ENCODE measurements around the gene CALN1.
A peak's percentile ranks its signal among the peaks of the same experiment; 100 is the strongest.
"Not testable (repeated sequence)": the region's sequence is repeated elsewhere in the genome, so short reads cannot be mapped to it uniquely, and the experiment has no call there.

Gene CALN1

DNA sequence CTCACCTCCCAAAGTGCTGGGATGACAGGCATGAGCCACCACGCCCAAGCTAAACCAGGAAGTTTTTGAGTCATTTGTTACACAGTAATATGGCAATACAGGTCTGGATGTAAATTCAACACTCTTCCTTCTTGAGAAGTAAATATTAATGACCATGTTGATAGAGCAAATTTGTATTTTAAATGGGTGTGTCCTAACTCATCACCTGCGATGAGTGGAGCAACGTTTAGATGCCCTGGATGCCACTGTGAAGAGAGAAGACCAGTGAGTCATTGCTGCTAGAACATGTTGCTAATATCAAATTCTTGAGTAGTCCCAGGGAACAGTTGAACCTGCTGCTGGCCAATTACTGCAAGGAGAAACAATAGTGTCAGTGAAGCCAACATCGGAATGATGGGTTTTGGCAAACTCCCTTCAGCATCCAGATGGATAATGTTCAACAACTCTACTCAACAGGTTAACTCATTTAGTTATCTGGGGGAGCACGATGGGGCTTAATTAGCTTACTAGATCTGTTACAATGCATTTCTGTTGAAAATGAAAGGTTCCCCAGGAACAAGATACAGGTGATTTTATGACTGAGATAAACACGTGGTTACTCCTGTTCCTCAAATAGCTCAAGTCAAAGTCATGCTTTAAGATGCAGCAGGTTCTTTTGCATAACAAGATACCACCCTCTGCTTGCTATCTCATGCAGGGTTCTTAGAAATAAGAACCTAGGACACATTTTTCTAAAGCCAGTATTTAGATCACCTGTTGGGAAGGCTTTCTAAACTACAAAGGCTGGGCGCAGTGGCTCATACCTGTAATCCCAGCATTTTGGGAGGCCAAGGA is 146.8 kb downstream of the CALN1 start:
- no peak for DNase-seq

DNA sequence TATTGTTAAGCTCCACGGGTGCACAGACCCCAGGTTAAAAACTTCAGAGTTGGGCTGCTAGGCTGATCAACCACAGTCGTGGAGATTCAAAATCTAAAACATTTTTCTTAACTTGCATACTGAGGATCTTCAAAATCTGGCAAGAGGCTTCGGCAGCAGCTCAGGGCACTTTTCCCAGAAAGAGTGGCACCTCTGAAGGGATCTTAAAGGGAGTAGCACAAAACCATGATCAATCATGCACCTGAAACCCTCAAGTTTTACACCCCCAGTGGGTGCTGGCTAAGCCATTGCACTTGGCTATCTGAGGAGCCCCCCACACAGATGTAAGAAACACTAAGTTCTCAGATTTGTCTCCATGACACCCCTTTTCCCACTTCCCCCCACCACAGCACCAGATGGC is 151.7 kb downstream of the CALN1 start:
- DNase-seq = no peak

GRCh38 chr7:72258074-72258473 is 154.1 kb downstream of the CALN1 start:
- DNase-seq = no peak

DNA sequence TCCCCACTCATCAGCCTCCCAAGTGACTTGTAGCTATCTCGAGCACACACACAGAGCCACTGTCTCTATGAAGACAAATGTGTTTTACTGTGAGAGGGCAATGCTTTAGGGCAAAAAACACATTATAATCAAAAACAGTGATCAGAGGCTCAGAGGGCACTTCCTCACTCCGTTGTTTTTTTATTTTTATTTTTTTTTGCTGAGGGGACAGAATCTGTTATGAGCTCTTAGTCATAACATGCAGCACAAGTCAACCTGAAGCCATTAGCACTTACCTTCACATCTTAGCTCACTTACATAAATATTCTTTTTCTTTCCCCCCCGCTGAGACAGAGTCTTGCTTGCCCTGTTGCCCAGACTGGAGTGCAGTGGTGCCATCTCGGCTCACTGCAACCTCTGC is 157.7 kb downstream of the CALN1 start:
- DNase-seq = no peak

DNA sequence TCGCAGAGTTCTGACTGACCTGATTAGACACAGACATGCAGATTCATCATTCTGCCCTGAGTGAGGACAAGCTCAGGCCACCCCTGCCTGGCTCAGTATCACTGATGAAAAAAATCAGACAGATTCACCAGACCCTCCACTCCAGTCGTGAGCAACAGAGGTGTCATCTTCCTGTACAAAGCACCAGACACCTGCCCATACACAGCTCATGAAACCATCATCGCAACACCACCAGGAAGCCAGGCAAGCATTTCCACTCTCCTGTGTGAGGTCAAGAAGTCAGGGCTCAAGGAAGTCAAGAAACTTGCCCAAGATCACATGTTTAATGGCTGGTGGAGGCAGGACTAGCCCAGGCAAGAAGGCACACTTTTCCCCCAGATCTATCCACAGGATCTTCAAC is 163.0 kb downstream of the CALN1 start:
- no peak for DNase-seq

DNA sequence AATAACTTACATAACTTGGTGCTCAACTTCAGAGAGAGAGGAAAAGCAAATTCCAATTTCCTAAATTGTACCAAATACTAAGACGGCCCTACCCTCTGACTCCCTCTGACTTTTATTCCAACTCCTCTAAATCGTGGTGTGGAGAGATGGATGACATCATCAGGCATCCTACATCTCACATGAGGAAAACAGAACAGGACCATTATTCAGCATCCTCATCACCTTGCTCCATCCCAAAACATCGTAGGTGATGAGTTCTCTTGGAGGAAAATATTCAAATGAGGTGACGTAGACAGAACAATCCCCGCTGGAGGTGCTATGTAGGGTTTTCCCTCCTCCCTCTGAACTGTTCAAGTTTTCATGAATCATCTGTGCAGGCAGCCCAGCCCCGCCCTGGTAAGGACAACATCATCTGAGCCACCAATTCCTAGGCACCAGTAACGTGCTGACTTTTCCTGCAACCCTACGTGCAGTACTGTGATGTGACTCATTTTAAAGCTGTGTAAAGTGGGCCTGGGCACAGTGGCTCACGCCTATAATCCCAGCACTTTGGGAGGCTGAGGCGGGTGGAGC is 167.2 kb downstream of the CALN1 start:
- DNase-seq = no peak

- DNase-seq = no peak
These were observed 168.8 kb downstream of the CALN1 start for GRCh38 chr7:72243329-72243728.

GRCh38 chr7:72235351-72235750 is 176.8 kb downstream of the CALN1 start:
- no peak for DNase-seq

DNA sequence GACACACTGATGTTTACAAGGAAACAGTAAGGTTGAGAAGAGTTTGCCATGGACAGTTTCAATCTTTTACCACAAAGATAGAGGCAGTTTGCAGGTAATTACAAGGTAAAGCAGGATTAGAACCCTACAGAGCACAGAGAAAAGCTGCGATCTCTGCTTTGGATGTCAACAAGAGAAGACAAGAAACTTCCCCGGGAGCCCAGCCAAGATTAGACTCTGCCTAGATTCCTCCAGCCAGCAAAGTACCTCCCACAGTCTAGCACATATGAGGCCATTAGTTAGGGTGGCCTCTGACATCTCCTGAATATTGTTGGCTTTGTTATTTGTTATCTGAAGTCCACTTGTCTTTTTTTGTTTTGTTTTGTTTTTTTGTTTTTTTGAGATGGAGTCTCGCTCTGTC is 178.1 kb downstream of the CALN1 start:
- DNase-seq = no peak

- DNase-seq = no peak
These were observed 181.9 kb downstream of the CALN1 start for GRCh38 chr7:72230281-72230680.

DNA sequence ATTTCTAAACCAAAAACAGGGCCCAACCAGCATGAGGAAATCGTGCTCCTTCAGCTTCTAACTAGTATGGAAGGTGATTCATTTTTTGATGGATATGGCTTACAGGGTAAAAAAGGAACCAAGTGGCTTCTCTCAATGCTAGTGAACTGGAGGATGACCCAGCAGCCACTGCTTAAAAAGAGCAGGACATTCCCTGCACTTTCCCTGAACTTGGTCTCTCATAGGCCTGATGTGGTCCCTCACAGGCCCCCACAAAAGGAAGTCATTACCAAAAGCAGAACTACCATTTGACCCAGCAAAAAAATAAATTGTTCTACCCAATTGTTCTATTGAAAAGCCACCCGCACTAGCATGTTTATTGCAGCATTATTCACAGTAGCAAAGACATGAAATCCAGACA is 188.8 kb downstream of the CALN1 start:
- peak in 1 of 2 donors; percentile 27 for DNase-seq

GRCh38 chr7:72222136-72222535 is 190.0 kb downstream of the CALN1 start:
- no peak for DNase-seq

- no peak for DNase-seq
These were observed 192.6 kb downstream of the CALN1 start for GRCh38 chr7:72219500-72219899.

DNA sequence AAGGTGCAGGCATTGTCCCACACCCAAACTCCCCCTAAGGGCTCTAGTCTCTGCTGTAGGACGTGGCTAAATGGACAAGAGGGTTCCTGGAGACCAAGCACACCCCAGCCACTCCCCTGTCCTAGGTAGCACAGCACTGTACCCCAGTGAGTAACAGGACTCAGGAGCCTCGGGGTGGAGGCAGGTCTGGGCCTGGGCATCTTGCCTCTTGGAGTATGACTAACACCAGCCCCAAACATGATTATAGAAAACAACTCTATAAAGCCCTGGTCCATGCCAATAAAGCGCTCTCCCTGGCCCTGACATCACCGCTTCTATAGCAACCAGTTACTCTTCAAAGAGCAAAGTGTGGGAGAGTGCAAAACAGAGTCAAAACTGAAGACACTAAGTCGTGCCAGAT is 195.0 kb downstream of the CALN1 start:
- DNase-seq = no peak

DNA sequence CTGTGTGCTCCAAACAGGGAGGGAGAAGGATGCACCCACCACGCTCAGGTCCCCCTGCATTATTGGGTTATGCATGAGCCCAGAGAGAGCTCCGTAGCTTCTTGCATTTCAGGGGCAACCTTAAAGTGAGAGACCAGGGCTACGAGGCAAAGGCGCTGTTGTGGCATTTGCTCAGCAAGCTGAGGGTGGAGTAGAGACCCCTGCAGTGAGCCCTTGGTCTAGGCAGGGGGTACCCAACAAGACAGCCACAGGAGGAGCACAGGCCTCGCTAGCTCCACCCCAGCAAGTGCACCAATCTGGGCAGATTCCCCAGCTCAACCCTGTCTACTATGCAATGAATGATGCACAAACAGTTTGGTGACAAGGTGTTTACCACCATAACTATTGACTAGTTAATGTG is 198.4 kb downstream of the CALN1 start:
- no peak for DNase-seq

DNA sequence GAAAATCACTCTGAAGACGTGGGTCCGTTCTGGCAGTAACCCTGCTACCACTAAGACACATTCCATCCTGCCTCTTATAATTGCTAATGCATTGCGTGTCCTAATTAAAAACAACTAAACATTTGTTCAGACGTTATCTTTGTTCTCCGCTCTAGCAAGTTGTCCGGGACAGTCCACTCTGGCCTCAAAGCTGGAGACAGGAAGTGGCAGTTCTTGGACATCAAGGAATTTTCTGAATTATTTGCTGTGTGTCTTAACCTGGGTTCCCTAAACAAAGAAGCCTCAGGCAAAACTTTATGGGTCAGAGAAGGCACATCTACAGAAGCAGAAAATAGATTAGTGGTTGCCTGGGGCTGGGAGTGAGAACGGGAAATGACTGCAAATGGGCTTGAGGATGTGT is 199.1 kb downstream of the CALN1 start:
- no peak for DNase-seq

GRCh38 chr7:72211175-72211574 is 201.0 kb downstream of the CALN1 start:
- no peak for DNase-seq

DNA sequence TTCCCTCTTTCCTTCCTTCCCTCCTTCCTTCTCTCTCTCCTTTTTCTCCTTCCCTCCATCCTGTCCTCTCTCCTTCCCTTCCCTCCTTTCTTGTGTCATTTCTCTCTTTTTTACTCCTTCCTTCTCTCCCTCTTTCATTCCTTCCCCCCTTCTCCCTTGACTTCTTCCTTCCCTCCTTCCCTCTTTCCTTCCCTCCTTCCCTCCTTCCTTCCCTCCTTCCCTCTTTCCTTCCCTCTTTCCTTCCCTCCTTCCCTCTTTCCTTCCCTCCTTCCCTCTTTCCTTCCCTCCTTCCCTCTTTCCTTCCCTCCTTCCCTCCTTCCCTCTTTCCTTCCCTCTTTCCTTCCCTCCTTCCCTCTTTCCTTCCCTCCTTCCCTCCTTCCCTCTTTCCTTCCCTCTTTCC is 203.1 kb downstream of the CALN1 start:
- DNase-seq = not testable (repeated sequence)

GRCh38 chr7:72196176-72196575 is 216.0 kb downstream of the CALN1 start:
- no peak for DNase-seq

GRCh38 chr7:72190919-72191318 is 221.2 kb downstream of the CALN1 start:
- DNase-seq = no peak

DNA sequence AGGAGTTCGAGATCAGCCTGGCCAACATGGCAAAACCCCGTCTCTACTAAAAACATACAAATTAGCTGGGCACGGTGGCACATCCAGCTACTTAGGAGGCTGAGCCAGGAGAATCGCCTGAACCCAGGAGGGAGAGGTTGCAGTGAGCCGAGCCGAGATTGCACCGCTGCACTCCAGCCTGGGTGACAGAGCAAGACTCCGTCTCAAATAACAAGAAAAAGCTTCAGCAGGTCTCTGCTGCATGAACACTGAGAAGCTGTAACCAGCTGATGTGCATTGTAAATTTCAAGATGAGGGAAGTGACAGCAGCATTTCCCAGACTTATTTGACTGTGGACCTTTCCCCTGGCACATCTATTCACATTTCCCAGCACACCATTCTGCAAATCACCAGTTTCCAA is 222.0 kb downstream of the CALN1 start:
- no peak for DNase-seq

DNA sequence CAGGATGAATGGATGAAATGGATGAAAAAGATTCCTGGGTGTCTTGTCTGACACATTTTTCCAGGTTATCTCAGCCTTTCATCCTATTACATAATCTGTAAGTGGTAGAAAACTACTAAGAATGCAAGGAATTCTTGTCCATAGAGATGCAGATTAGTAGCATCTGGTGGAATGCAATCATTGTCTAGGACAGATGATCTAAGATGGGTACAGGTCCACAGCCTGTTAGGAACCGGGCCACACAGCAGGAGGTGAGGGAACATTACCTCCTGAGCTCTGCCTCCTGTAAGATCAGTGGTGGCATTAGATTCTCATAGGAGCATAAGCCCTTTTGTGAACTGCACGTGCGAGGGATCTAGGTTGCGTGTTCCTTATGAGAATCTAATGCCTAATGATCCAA is 225.0 kb downstream of the CALN1 start:
- DNase-seq = no peak

DNA sequence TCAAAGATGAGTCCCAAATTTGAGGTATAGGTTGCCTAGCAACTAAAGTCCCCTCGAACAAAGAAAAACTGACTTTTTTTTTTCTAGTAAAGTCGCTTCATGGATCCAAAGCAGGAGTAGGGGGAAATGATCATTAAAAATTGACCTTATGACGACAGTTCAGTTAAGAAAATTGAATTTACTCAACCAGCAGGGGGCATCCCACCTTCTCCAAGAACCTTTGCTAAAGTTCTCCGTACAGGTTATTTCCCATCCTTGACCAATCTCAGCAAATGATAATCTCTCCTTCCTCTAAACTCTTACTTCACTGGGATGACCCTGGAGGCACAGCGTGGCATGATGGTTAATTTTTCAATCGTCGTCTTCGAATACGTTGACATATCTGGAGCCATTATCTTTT is 228.3 kb downstream of the CALN1 start:
- no peak for DNase-seq

- DNase-seq = no peak
These were observed 230.1 kb downstream of the CALN1 start for GRCh38 chr7:72182036-72182435.

DNA sequence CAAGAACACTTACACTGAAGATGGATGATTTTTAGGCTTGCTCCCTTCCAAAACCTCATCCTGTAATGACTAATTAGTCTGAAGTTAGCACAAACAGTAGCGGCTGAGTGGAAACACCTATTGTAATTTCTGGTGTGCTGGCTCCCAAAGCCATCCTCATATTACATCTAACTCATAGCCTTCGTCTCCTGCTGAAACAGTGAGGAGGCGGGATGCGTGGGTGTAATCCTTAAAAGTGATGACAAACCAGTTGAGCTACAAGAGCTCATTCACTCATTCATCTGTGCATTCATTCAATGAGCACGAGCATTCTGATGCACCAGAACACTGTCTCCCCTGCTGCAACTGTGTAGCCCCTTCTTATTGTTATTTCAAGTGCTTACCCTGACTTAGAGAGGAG is 235.3 kb downstream of the CALN1 start:
- no peak for DNase-seq

Measured in bone marrow (tissue), 2 donors.